Loucy (cell line): ENCODE results near the gene GCFC2.

Experiments
- H2AFZ ChIP-seq: fragments of 200-600 bp; sonication (generic); 2 replicates; pipeline ENCODE4 v1.6.0; 2016; ENCODE audit warnings: antibody characterized with exemption, mild to moderate bottlenecking, low read length, moderate library complexity
- H3F3A ChIP-seq: fragments of 200-600 bp; 2 replicates; pipeline ENCODE4 v1.6.0; 2016; ENCODE audit warnings: antibody characterized with exemption, low read depth, mild to moderate bottlenecking
- H3K27me3 ChIP-seq: fragments of 200-600 bp; sonication (generic); 2 replicates; pipeline ENCODE4 v1.6.1; 2014; ENCODE audit warnings: low read length, mild to moderate bottlenecking; ENCODE audit not compliant: insufficient read depth, poor library complexity, severe bottlenecking
- H3K36me3 ChIP-seq: fragments of 200-600 bp; sonication (generic); 2 replicates; pipeline ENCODE4 v1.6.1; 2016; ENCODE audit warnings: low read length; ENCODE audit not compliant: insufficient read depth
- H3K4me1 ChIP-seq: fragments of 200-600 bp; sonication (generic); 2 replicates; pipeline ENCODE4 v1.5.1; 2014; ENCODE audit warnings: low read length, mild to moderate bottlenecking; ENCODE audit not compliant: insufficient read depth, poor library complexity, severe bottlenecking
- H3K4me2 ChIP-seq: fragments of 200-600 bp; sonication (generic); 2 replicates; pipeline ENCODE4 v1.6.0; 2014; ENCODE audit warnings: antibody characterized with exemption, low read length, low read depth, mild to moderate bottlenecking; ENCODE audit not compliant: poor library complexity, severe bottlenecking
- H3K4me3 ChIP-seq: fragments of 200-600 bp; sonication (generic); 2 replicates; pipeline ENCODE4 v1.5.1; 2014; ENCODE audit warnings: low read length, mild to moderate bottlenecking, mixed read lengths; ENCODE audit not compliant: poor library complexity, severe bottlenecking
- H3K79me2 ChIP-seq: fragments of 200-600 bp; sonication (generic); 2 replicates; pipeline ENCODE4 v1.6.1; 2014; ENCODE audit warnings: low read length; ENCODE audit not compliant: insufficient read depth
- H3K9ac ChIP-seq: fragments of 200-600 bp; sonication (generic); 2 replicates; pipeline ENCODE4 v1.6.0; 2014; ENCODE audit warnings: mild to moderate bottlenecking, low read depth, low read length, moderate library complexity; ENCODE audit not compliant: poor library complexity, severe bottlenecking
- H3K9me2 ChIP-seq: fragments of 200-600 bp; sonication (generic); replicated peaks from 2 replicates; pipeline ENCODE4 v1.6.1; 2016; ENCODE audit warnings: low read depth, low read length, mixed read lengths
- H3K9me3 ChIP-seq: fragments of 200-600 bp; sonication (generic); 2 replicates; pipeline ENCODE4 v1.6.1; 2014; ENCODE audit warnings: mild to moderate bottlenecking, antibody characterized with exemption, low read length, low read depth; ENCODE audit not compliant: insufficient read depth
- H4K20me1 ChIP-seq: fragments of 200-600 bp; sonication (generic); 2 replicates; pipeline ENCODE4 v1.6.0; 2014; ENCODE audit warnings: antibody characterized with exemption, low read length, mild to moderate bottlenecking; ENCODE audit not compliant: insufficient read depth, poor library complexity, severe bottlenecking
- EZH2phosphoT487 ChIP-seq: fragments of 200-600 bp; IDR thresholded peaks from 2 replicates; pipeline ENCODE4 v1.6.1; 2018; ENCODE audit warnings: antibody characterized with exemption, mild to moderate bottlenecking, moderate library complexity, borderline replicate concordance
- TF ChIP-seq, protein P1 (sequence below): fragments of 200-600 bp; sonication (generic); conservative IDR thresholded peaks from 2 replicates; pipeline ENCODE4 v1.5.1; 2014; ENCODE audit warnings: mild to moderate bottlenecking, antibody characterized with exemption, low read length

GCFC2 gene

GRCh38 chr2:75666911-75667310, 43.8 kb downstream of the GCFC2 start:
- Histone ChIP-seq H3K79me2 (no peaks in the 10 kb centered on the region), H3K36me3 (peaks cover 7% of the 10 kb centered on the region; the same call in 1 of the 2 replicates), H3K4me1 (no peaks in the 10 kb centered on the region), H3K4me3 (no peak overlapping the region), H3K27me3 (no peaks in the 10 kb centered on the region), H2AFZ (no peak overlapping the region), H4K20me1 (no peaks in the 10 kb centered on the region), H3K9me3 (no peaks in the 10 kb centered on the region), H3K4me2 (no peak overlapping the region), H3K9ac (no peak overlapping the region), H3K9me2 (no peaks in the 10 kb centered on the region), H3F3A (no peaks in the 10 kb centered on the region)
- no peak for TF ChIP-seq EZH2phosphoT487
- TF ChIP-seq, protein P1, sequence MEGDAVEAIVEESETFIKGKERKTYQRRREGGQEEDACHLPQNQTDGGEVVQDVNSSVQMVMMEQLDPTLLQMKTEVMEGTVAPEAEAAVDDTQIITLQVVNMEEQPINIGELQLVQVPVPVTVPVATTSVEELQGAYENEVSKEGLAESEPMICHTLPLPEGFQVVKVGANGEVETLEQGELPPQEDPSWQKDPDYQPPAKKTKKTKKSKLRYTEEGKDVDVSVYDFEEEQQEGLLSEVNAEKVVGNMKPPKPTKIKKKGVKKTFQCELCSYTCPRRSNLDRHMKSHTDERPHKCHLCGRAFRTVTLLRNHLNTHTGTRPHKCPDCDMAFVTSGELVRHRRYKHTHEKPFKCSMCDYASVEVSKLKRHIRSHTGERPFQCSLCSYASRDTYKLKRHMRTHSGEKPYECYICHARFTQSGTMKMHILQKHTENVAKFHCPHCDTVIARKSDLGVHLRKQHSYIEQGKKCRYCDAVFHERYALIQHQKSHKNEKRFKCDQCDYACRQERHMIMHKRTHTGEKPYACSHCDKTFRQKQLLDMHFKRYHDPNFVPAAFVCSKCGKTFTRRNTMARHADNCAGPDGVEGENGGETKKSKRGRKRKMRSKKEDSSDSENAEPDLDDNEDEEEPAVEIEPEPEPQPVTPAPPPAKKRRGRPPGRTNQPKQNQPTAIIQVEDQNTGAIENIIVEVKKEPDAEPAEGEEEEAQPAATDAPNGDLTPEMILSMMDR, result no peak

DNA sequence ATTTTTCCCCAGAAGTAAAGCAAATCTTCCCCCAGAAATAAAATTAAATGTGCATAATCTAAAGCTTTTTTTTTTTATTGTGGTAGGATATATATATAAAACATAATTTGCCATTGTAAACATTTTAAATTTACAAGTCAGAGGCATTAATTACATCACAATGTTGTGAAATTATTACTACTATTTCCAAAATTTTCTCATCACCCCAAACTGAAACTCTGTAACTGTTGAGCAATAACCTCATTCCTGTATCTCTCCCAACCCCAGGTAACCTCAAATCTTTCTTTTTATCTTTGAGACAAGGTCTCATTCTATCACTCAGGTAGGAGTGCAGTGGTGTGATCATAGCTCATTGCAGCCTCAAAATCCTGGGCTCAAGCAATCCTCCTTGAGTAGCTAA, 52.9 kb downstream of the GCFC2 start:
- no peak for TF ChIP-seq EZH2phosphoT487
- 0 out of 2 replicates have a peak, but pooled peaks cover 3% of the 10 kb centered on the region for H3K9me2 ChIP-seq
- no peaks in the 10 kb centered on the region for H3K27me3 ChIP-seq
- no peaks in the 10 kb centered on the region for H3F3A ChIP-seq
- H2AFZ ChIP-seq, result no peak overlapping the region
- H3K79me2 ChIP-seq, result no peaks in the 10 kb centered on the region
- H3K36me3 ChIP-seq, result peaks cover 79% of the 10 kb centered on the region
- peaks cover 16% of the 10 kb centered on the region for H3K4me1 ChIP-seq
- no peak overlapping the region for H3K4me3 ChIP-seq
- H3K4me2 ChIP-seq, result no peak overlapping the region
- no peak overlapping the region for H3K9ac ChIP-seq
- H4K20me1 ChIP-seq, result no peaks in the 10 kb centered on the region
- no peaks in the 10 kb centered on the region for H3K9me3 ChIP-seq

DNA sequence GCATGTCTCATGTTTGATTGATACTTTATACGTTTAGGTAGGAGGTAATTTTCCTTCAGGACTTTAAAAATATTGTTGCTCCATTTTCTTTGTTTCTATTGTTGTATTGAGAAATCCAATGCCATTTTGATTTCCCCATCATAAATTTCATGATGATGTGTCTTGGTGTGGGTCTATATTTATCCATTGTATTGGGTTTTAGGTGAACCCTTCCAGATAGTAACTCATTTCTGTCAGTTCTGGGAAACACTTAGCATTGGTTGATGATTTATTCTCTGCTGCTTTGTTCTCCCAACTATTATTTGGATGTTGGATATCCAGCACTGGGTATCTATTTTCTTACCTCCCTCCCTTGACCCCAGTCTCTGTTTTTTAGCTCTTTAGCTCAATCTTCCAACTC, 54.2 kb downstream of the GCFC2 start:
- H3K4me1 ChIP-seq, result peaks cover 22% of the 10 kb centered on the region
- H3K27me3 ChIP-seq, result no peaks in the 10 kb centered on the region
- H3K36me3 ChIP-seq, result peaks cover 81% of the 10 kb centered on the region
- H3K9me3 ChIP-seq, result no peaks in the 10 kb centered on the region
- no peak overlapping the region for H3K4me2 ChIP-seq
- TF ChIP-seq, protein P1, result no peak
- no peak for TF ChIP-seq EZH2phosphoT487
- H4K20me1 ChIP-seq, result no peaks in the 10 kb centered on the region
- no peaks in the 10 kb centered on the region for H3K79me2 ChIP-seq
- H3K4me3 ChIP-seq, result no peak overlapping the region
- H3F3A ChIP-seq, result no peaks in the 10 kb centered on the region
- H3K9ac ChIP-seq, result no peak overlapping the region
- no peak overlapping the region for H2AFZ ChIP-seq
- H3K9me2 ChIP-seq, result 0 out of 2 replicates have a peak, but pooled peaks cover 3% of the 10 kb centered on the region

- no peaks in the 10 kb centered on the region for H3K27me3 ChIP-seq
- 0 out of 2 replicates have a peak, but pooled peaks cover 3% of the 10 kb centered on the region for H3K9me2 ChIP-seq
- H3F3A ChIP-seq, result no peaks in the 10 kb centered on the region
- no peaks in the 10 kb centered on the region for H4K20me1 ChIP-seq
- H3K79me2 ChIP-seq, result peaks cover 3% of the 10 kb centered on the region; the same call in 1 of the 2 replicates
- peaks cover 22% of the 10 kb centered on the region for H3K4me1 ChIP-seq
- H3K4me3 ChIP-seq, result no peak overlapping the region
- H2AFZ ChIP-seq, result no peak overlapping the region
- TF ChIP-seq EZH2phosphoT487, result no peak
- TF ChIP-seq, protein P1, result no peak
- no peak overlapping the region for H3K9ac ChIP-seq
- no peaks in the 10 kb centered on the region for H3K9me3 ChIP-seq
- peaks cover 83% of the 10 kb centered on the region for H3K36me3 ChIP-seq
- H3K4me2 ChIP-seq, result no peak overlapping the region
Observed at GRCh38 chr2:75655861-75656260, 54.9 kb downstream of the GCFC2 start.
